HG03175 (cell line): ENCODE measurements around the gene OR1F1.

Experiments used
- ATAC-seq: cut with Tn5 transposase; IDR thresholded peaks from one replicate; pipeline ENCODE4 v1.9.1; 2021; ENCODE audit warnings: mild to moderate bottlenecking, moderate library complexity; ENCODE audit not compliant: unreplicated experiment

Gene OR1F1

DNA sequence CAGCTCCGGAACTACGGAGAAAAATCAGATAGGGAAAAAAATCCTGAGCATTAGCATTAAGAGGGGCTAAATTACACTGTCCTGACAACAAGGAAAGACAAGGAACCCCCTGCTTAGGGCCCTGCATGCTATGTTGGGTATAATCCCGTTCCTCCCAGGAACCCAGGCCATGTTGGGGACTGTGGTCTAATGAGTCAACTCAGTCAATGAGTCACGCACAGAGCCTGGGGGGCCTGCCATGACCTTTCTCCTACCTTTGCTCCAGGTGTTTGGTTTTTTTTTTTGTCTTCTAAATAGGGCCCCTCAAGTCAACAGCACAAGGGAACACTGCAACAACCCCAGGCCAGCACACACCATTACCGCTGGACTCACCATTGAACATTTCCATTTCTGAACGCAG is 55.9 kb downstream of the OR1F1 start:
- ATAC-seq = no peak

DNA sequence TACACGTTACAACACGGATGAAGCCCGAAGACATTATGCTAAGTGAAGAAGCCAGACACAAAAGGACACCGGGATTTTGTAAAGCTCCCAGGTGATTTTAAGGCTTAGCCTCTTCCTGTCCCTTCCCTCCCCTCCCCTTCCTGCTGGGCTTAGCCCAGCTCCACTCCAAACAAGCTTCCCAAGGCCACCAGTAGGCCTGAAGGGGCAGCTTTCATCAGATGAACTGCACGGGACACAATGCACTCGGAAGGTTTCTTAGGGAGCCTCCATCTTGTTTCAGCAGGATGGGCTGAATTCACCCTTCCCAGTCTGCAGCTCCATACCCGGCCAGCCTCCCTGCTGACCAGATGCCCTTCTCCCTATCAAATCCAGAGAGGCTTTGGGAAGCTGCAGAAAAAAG is 58.0 kb downstream of the OR1F1 start:
- no peak for ATAC-seq

DNA sequence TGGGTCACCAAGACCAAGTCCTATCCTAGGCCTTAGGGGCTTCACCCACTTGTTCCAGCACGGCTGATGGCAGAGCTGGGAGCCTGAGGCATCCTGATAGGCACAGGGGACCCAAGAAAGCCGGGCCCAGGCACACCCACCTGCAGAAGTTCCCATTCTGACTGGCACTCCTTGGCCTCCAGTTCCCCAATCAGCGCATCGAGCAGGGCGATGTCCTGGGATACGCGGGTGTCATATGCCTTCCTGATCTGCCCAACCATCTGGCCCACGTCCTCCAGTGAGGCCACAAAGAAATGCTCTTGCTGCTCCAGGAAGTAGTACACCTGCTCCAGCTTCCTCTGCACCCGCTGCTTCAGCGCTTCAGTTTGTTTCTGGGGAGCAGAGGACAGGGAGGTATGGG is 58.9 kb downstream of the OR1F1 start:
- no peak for ATAC-seq

DNA sequence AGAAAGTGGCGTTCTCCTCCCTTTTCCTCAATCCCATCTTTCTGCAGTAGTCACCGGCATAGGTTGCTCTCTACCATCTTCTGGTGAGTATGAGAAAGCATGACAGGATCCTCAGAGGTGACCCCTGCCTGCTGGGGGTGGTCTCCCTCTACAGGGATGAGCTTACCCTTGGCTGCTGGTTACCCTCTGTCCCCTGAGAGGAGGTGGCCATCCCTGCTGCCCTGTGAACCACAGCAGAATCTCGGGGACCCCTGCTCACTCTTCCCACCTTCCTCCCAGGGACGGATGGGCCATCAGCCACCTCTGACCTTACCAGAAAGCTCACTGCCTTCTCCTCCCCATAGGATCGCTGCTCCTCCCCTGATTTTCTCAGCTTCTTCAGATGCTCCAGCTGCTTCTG is 60.6 kb downstream of the OR1F1 start:
- no peak for ATAC-seq

GRCh38 chr16:3249020-3249419 is 61.0 kb downstream of the OR1F1 start:
- ATAC-seq = no peak

DNA sequence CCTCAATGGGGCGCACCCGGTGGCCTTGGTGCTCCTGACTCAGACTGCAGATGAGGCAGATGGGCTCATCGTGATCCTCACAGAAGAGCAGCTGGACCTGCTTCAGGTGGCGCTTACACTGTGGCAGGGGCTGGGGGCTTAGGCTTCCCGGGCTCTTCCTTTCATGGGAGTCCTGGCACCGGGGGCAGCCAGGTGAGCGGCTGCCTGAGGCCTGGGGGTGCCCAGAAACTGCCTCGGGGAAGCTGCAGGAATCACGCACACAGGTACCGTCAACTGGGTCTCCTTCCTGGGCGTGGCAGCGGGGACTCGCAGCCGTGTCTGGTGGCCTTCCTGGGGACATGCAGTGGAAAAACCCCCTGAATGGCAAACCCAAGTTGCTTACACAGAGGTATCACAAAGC is 61.4 kb downstream of the OR1F1 start:
- no peak for ATAC-seq

DNA sequence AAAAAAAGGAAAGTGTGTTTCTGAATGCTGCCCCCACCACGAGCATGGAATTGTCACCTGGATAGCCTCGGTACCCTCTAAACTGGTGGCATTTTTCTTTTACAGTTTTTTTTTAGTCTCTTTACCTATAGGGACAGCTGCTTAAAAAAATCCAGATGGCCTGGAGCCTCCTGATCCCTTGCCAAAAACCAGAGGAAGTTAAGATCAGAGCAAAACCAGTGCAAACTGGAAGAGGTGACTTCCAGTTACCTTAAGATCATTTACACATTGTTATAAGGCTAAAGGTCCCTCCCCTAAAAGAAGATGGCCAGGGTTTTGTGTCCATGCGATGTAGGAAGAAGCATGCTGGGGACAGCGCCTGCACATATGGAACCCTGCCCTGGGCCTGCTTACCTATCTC is 65.0 kb downstream of the OR1F1 start:
- ATAC-seq = no peak

GRCh38 chr16:3254309-3254708 is 66.3 kb downstream of the OR1F1 start:
- no peak for ATAC-seq
